NCI-H1436 treated with DMSO at 0.1 percent for 48 hours (cell line): ENCODE measurements around the gene OPN3.
A peak's percentile ranks its signal among the peaks of the same experiment; 100 is the strongest.

ENCODE experiments used
- DNase-seq: peaks from one replicate; lab custom pipeline; 2025; lab: John Stamatoyannopoulos, UW

The OPN3 gene

GRCh38 chr1:241617426-241617825 lies 22.7 kb downstream of the OPN3 start:
- no peak for DNase-seq

GRCh38 chr1:241615043-241615974 lies 24.9 kb downstream of the OPN3 start:
- DNase-seq, result no peak

- no peak for DNase-seq
These were observed 25.6 kb downstream of the OPN3 start for GRCh38 chr1:241614572-241614971.

GRCh38 chr1:241614144-241614543 lies 26.0 kb downstream of the OPN3 start:
- DNase-seq, result no peak

GRCh38 chr1:241612533-241613477 lies 27.4 kb downstream of the OPN3 start:
- DNase-seq, result no peak

GRCh38 chr1:241611736-241612135 lies 28.4 kb downstream of the OPN3 start:
- DNase-seq, result no peak

GRCh38 chr1:241611063-241611462 lies 29.1 kb downstream of the OPN3 start:
- DNase-seq, result peak; percentile 30

GRCh38 chr1:241610056-241610815 lies 29.9 kb downstream of the OPN3 start:
- no peak for DNase-seq

GRCh38 chr1:241608379-241609033 lies 31.7 kb downstream of the OPN3 start:
- no peak for DNase-seq

GRCh38 chr1:241607497-241607896 lies 32.7 kb downstream of the OPN3 start:
- no peak for DNase-seq

GRCh38 chr1:241606544-241606943 lies 33.6 kb downstream of the OPN3 start:
- DNase-seq, result no peak

- no peak for DNase-seq
These were observed 34.9 kb downstream of the OPN3 start for GRCh38 chr1:241605146-241605805.

GRCh38 chr1:241603731-241604245 lies 36.4 kb downstream of the OPN3 start:
- DNase-seq, result no peak

GRCh38 chr1:241600496-241600901 lies 39.7 kb downstream of the OPN3 start:
- DNase-seq, result no peak

GRCh38 chr1:241598249-241598648 lies 41.9 kb downstream of the OPN3 start:
- no peak for DNase-seq

GRCh38 chr1:241596633-241597032 lies 43.5 kb downstream of the OPN3 start:
- DNase-seq, result no peak

GRCh38 chr1:241593186-241593585 lies 47.0 kb downstream of the OPN3 start:
- no peak for DNase-seq

GRCh38 chr1:241592273-241592958 lies 47.8 kb downstream of the OPN3 start:
- DNase-seq, result no peak

- DNase-seq, result no peak
These were observed 48.4 kb downstream of the OPN3 start for GRCh38 chr1:241591736-241592135.

- no peak for DNase-seq
These were observed 48.9 kb downstream of the OPN3 start for GRCh38 chr1:241591317-241591716.
